Stimulated activated CD4-positive, alpha-beta T cell treated with anti-CD3 and anti-CD28 coated beads, TNF-alpha, amount 100 ng/mL, for 24 hours (primary cell): ENCODE results near the gene TACR1.

Experiments
- DNase-seq, 3 experiments: peaks; one replicate each; pipeline ENCODE4 v3.0.0-alpha.2; 2020; ENCODE audit warnings: low read depth in 3 of 3

Gene TACR1

DNA sequence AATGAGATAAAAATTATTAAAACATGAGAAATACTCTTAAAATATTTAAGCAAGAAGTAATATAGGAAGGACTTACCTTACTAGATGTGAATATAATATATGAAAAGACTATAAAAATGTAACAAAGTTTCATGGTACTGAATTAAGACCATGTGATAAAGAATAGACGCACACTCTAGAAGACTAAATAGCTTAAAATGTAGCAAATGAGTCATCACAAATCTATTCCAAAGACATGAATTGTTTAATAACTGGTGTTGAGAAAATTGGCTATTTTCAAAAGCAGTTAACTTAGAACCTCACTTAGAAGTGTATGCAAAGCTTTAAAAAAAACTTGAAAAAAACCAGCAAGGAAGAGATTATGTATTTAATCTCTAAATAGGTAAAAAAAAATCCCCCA is 176.8 kb downstream of the TACR1 start:
- DNase-seq: no peak

- no peak for DNase-seq
These were observed 177.6 kb downstream of the TACR1 start for GRCh38 chr2:75021672-75022071.

DNA sequence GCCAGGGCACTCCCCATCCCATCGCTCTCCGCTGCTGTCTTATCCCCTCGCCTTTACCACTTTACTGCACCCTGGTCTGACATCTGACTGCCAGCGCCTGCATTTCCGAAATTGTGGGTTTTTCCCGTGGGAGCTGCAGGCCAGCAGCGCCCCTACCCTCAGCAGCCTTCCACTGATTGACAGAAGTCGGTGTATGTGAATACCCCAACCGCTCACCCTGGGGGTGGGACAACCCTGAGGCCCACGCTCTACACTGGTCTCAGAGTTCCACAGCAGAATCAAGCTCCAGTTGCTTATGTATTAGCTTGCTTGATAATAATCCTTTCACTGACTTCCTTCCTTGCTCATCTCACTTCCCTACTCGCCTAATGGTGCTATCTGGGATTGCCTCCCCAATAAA is 178.8 kb downstream of the TACR1 start:
- DNase-seq: no peak

DNA sequence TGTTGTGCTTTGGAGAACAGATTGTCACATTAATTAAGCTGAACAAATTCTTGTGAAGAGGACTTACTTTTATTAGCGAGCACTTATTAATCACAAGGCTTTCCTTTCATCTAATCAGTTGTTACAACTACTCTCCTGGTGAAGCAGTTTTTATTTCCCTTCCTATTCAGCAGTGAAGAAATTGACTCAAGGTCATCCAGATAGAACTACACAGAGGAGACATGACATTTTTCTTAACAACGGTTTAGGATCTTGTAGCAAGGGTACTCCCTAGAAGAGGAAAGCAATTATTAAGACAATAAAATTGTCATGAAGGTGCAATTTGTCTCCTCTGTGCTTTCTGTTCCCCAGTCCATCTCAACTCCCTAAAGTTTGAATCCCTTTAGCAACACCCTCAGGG is 179.5 kb downstream of the TACR1 start:
- DNase-seq: no peak

- no peak for DNase-seq
These were observed 181.2 kb downstream of the TACR1 start for GRCh38 chr2:75018162-75018561.

GRCh38 chr2:75012080-75012479 is 187.2 kb downstream of the TACR1 start:
- DNase-seq: no peak

DNA sequence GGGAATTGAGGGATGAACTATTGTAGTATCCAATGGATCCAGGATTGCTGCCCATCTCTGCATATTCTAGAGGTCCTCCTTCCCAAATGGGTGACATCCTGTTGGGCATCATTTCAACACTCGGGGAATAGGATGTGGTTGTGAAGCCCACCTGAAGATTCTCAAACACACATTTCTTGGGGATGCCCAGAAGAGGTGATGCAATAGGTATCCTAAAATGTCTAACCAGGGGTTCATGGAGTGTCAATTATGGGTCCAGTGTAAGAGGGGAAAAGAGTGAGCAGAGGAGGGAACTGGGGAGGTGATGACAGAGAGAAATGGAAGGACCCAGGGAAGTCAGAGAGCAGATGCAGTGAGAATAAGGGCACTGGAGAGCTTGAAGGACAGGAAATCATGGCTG is 188.7 kb downstream of the TACR1 start:
- DNase-seq: no peak

- no peak for DNase-seq
These were observed 191.5 kb downstream of the TACR1 start for GRCh38 chr2:75007819-75008218.

- no peak for DNase-seq
These were observed 192.3 kb downstream of the TACR1 start for GRCh38 chr2:75007061-75007460.

GRCh38 chr2:75006041-75006440 is 193.3 kb downstream of the TACR1 start:
- no peak for DNase-seq

GRCh38 chr2:75003773-75004172 is 195.5 kb downstream of the TACR1 start:
- DNase-seq: no peak

GRCh38 chr2:75003276-75003675 is 196.0 kb downstream of the TACR1 start:
- no peak for DNase-seq

DNA sequence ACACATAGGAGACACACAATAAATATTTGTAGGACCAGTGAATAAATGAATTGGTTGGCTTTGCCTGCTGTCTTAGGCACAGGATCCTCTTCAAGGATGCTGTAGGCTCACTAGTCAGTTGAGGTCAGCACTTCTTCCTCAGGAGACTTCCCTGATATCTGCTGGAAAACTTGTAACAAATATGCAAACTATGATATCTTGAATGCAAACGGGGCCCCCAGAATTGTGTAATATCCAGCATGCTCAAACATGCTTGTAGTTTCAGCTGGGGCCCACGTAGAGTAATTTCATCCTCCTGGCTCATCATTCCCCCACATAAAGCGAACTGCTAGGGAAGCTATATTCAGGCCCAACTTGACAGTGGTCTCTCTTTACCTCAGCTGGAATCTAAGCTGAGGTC is 197.3 kb downstream of the TACR1 start:
- DNase-seq: no peak

DNA sequence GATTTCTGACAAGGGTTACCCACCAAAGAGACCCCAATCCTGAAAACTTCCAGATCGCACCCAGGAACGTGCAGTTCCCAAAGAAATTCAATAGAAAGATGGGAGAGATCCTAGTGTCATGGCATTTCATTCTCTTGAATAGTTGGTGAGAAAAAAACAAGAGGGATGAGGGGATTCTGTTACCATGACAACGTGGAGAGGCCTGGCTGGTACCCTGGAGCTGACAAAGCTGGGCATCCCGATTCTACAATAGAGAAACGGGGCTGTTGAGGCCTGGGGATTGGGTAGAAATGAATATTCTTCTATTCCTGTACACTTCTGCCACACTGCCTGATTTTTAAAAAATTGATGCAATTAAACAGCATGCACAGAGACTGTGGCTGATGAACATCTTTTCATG is 199.9 kb downstream of the TACR1 start:
- DNase-seq: no peak
